Neural crest cell (in vitro differentiated cells): ENCODE measurements around the gene STARD7. TPM values are rescaled to one million over a fixed set of nuclear protein-coding genes. Genes with fewer than 3 reads are reported as not detected.

Source experiments
- DNase-seq: peaks from one replicate; pipeline ENCODE4 v3.0.0; 2021; ENCODE audit warnings: low read depth, mixed read lengths, low spot score
- H3K27ac Mint-ChIP-seq: one replicate; pipeline ENCODE4 v1.8.0; 2021; ENCODE audit warnings: mild to moderate bottlenecking, mixed read lengths; ENCODE audit not compliant: unreplicated experiment
- H3K27me3 Mint-ChIP-seq: 2 replicates; pipeline ENCODE4 v1.8.0; 2021; ENCODE audit warnings: low read depth, mild to moderate bottlenecking, mixed read lengths
- H3K36me3 Mint-ChIP-seq: 2 replicates; pipeline ENCODE4 v1.8.0; 2021; ENCODE audit warnings: low read depth, mild to moderate bottlenecking, mixed read lengths
- H3K4me1 Mint-ChIP-seq: 2 replicates; pipeline ENCODE4 v1.8.0; 2021; ENCODE audit warnings: mixed read lengths
- H3K4me3 Mint-ChIP-seq: one replicate; pipeline ENCODE4 v1.8.0; 2021; ENCODE audit warnings: mild to moderate bottlenecking, mixed read lengths
- H3K9me3 Mint-ChIP-seq: 2 replicates; pipeline ENCODE4 v1.8.0; 2021; ENCODE audit warnings: mixed read lengths
- CTCF ChIP-seq: fragments of 200-600 bp; sonication (generic); conservative IDR thresholded peaks from 2 replicates; pipeline ENCODE4 v1.5.0; 2021; ENCODE audit warnings: antibody characterized with exemption, mild to moderate bottlenecking
- total RNA-seq: library from RNA; stranded (reverse); gene quantifications from 2 replicates; pipeline ENCODE4 v1.2.1, GENCODE V29; 2021

The STARD7 gene
- total RNA-seq, 1 donor from 2014 or later = 178 TPM

GRCh38 chr2:96214554-96214953, 5.9 kb upstream of the STARD7 start:
- TF ChIP-seq CTCF = no peak
- Mint-ChIP-seq H3K4me1 (peaks cover 2% of the 10 kb centered on the region), H3K27ac (no peak overlapping the region), H3K36me3 (no peaks in the 10 kb centered on the region), H3K9me3 (no peaks in the 10 kb centered on the region), H3K27me3 (no peaks in the 10 kb centered on the region), H3K4me3 (no peak overlapping the region)
- no peak for DNase-seq

GRCh38 chr2:96213379-96213778, 4.8 kb upstream of the STARD7 start:
- no peaks in the 10 kb centered on the region for H3K9me3 Mint-ChIP-seq
- H3K4me3 Mint-ChIP-seq = peak overlapping the region; percentile 38
- peaks cover 11% of the 10 kb centered on the region for H3K4me1 Mint-ChIP-seq
- no peak for TF ChIP-seq CTCF
- no peak overlapping the region for H3K27ac Mint-ChIP-seq
- no peak for DNase-seq
- no peaks in the 10 kb centered on the region for H3K36me3 Mint-ChIP-seq
- no peaks in the 10 kb centered on the region for H3K27me3 Mint-ChIP-seq

GRCh38 chr2:96212339-96212738, 3.7 kb upstream of the STARD7 start:
- H3K4me3 Mint-ChIP-seq = no peak overlapping the region
- no peaks in the 10 kb centered on the region for H3K9me3 Mint-ChIP-seq
- H3K27ac Mint-ChIP-seq = no peak overlapping the region
- H3K36me3 Mint-ChIP-seq = no peaks in the 10 kb centered on the region
- H3K4me1 Mint-ChIP-seq = peaks cover 17% of the 10 kb centered on the region
- no peaks in the 10 kb centered on the region for H3K27me3 Mint-ChIP-seq
- no peak for TF ChIP-seq CTCF
- DNase-seq = no peak

- H3K27me3 Mint-ChIP-seq = no peaks in the 10 kb centered on the region
- H3K27ac Mint-ChIP-seq = peak overlapping the region; percentile 89
- H3K4me3 Mint-ChIP-seq = peak overlapping the region; percentile 96
- no peak for TF ChIP-seq CTCF
- peaks cover 3% of the 10 kb centered on the region for H3K36me3 Mint-ChIP-seq
- H3K4me1 Mint-ChIP-seq = peaks cover 41% of the 10 kb centered on the region
- no peak for DNase-seq
- H3K9me3 Mint-ChIP-seq = no peaks in the 10 kb centered on the region
Measured at GRCh38 chr2:96209729-96210085, 1.1 kb upstream of the STARD7 start.

GRCh38 chr2:96209011-96209728, 543 bp upstream of the STARD7 start:
- Mint-ChIP-seq H3K27ac (peak overlapping the region; percentile 89), H3K27me3 (no peaks in the 10 kb centered on the region), H3K4me3 (peak overlapping the region; percentile 96), H3K36me3 (peaks cover 3% of the 10 kb centered on the region), H3K4me1 (peaks cover 45% of the 10 kb centered on the region), H3K9me3 (no peaks in the 10 kb centered on the region)
- no peak for TF ChIP-seq CTCF
- DNase-seq = no peak
